GM12878 (cell line): Measurements from ENCODE around the gene TTC22. TPM values are rescaled to one million over a fixed set of nuclear protein-coding genes. Genes with fewer than 3 reads are reported as not detected.

Experiments used
- ATAC-seq: fragments of 200-7000 bp; cut with Tn5 transposase; 3 replicates; pipeline ENCODE4 v1.9.1; 2020; ENCODE audit warnings: mild to moderate bottlenecking, moderate library complexity
- BruUV-seq: library from RNA; stranded (reverse); fragments of 400-500 nt; replicated peaks from 2 replicates; lab custom pipeline; 2021; lab: Mats Ljungman, UMichigan
- CTCF ChIA-PET: fragments of 300-600 bp; sonication (Branson Sonifier 250); formaldehyde crosslinking; extraction: SDS; loops from one replicate; lab custom pipeline; 2021; ENCODE audit warnings: inconsistent platforms; lab: Yijun Ruan, JAX
- POLR2A ChIA-PET: fragments of 350-600 bp; formaldehyde crosslinking; extraction: SDS; loops from one replicate; lab custom pipeline; 2021; ENCODE audit warnings: inconsistent platforms; lab: Charles Lee
- RAD21 ChIA-PET: fragments of 300-600 bp; sonication (Branson Sonifier 250); formaldehyde crosslinking; loops from one replicate; lab custom pipeline; 2023; ENCODE audit warnings: antibody characterized with exemption; ENCODE audit not compliant: unreplicated experiment; lab: Charles Lee
- SMC1A ChIA-PET: fragments of 300-600 bp; sonication (Branson Sonifier 250); formaldehyde crosslinking; loops from one replicate; lab custom pipeline; 2023; ENCODE audit not compliant: unreplicated experiment, uncharacterized antibody; lab: Charles Lee
- DNase-seq: peaks from one replicate; pipeline ENCODE4 v3.0.0-alpha.2; 2011; ENCODE audit warnings: low read depth, low spot score
- FAIRE-seq: peaks from 3 replicates; lab custom pipeline; 2011; peaks lifted over from hg19 to GRCh38; lab: Jason Lieb, UNC
- H2AFZ ChIP-seq: 2 replicates; pipeline ENCODE4 v1.6.0; 2011; ENCODE audit warnings: low read depth, low read length, control low read depth; ENCODE audit not compliant: control insufficient read depth
- H3K27ac ChIP-seq: 2 replicates; pipeline ENCODE4 v1.5.1; 2011; ENCODE audit warnings: control low read depth; ENCODE audit not compliant: control insufficient read depth, insufficient read depth
- H3K27me3 ChIP-seq, 2 experiments: replicated peaks in 1 of 2; 2 replicates each; pipeline versions ENCODE4 v1.6.0 to v1.6.1; 2011; ENCODE audit warnings: low read length in 1 of 2; ENCODE audit not compliant: control insufficient read depth in 2 of 2, insufficient read depth in 2 of 2
- H3K36me3 ChIP-seq, 2 experiments: 2 replicates each; pipeline ENCODE4 v1.5.1; 2011; ENCODE audit warnings: low read length in 1 of 2; ENCODE audit not compliant: control insufficient read depth in 2 of 2, insufficient read depth in 2 of 2
- H3K4me1 ChIP-seq: 2 replicates; pipeline ENCODE4 v1.6.1; 2011; ENCODE audit warnings: mild to moderate bottlenecking, low read length, moderate library complexity, mixed read lengths; ENCODE audit not compliant: control insufficient read depth, insufficient read depth
- H3K4me2 ChIP-seq: 2 replicates; pipeline ENCODE4 v1.6.0; 2011; ENCODE audit warnings: control low read depth; ENCODE audit not compliant: control insufficient read depth, insufficient read depth
- H3K4me3 ChIP-seq: fragments of 200-600 bp; sonication (generic); 2 replicates; pipeline ENCODE4 v1.5.1; 2016
- H3K79me2 ChIP-seq: 2 replicates; pipeline ENCODE4 v1.6.0; 2011; ENCODE audit warnings: low read length; ENCODE audit not compliant: control insufficient read depth, insufficient read depth
- H3K9ac ChIP-seq: 2 replicates; pipeline ENCODE4 v1.8.0; 2011; ENCODE audit warnings: low read length, control low read depth, mixed read lengths; ENCODE audit not compliant: control insufficient read depth, insufficient read depth
- H3K9me3 ChIP-seq: replicated peaks from 3 replicates; pipeline ENCODE4 v1.5.1; 2011; ENCODE audit warnings: mild to moderate bottlenecking, low read length; ENCODE audit not compliant: control insufficient read depth, insufficient read depth
- H4K20me1 ChIP-seq: 2 replicates; pipeline ENCODE4 v1.6.0; 2011; ENCODE audit not compliant: control insufficient read depth, insufficient read depth
- CEBPB ChIP-seq, 2 experiments: fragments of 150-350 bp in 1 of 2; IDR thresholded peaks; 2 replicates each; pipeline ENCODE4 v1.6.1; 2012 to 2014; ENCODE audit warnings: low read depth in 2 of 2, low read length in 2 of 2, borderline replicate concordance in 1 of 2, inconsistent platforms in 1 of 2
- CREM ChIP-seq: IDR thresholded peaks from 2 replicates; pipeline ENCODE4 v1.6.1; 2014; ENCODE audit warnings: antibody characterized with exemption, low read depth
- E2F8 ChIP-seq: fragments of 450-650 bp; IDR thresholded peaks from 2 replicates; pipeline ENCODE4 v1.6.1; 2018; ENCODE audit warnings: mild to moderate bottlenecking, low read depth, moderate library complexity; ENCODE audit not compliant: partially characterized antibody
- EGR1 ChIP-seq, 2 experiments: IDR thresholded peaks; 1 replicate in 1 of 2; 2 replicates in 1 of 2; pipeline ENCODE4 v1.6.1; 2011 to 2012; ENCODE audit warnings: low read depth in 2 of 2, low read length in 2 of 2, borderline replicate concordance in 1 of 2, mild to moderate bottlenecking in 1 of 2, moderate library complexity in 1 of 2
- FOS ChIP-seq: IDR thresholded peaks from 3 replicates; pipeline ENCODE4 v1.6.1; 2011; ENCODE audit warnings: borderline replicate concordance; ENCODE audit not compliant: insufficient read length; ENCODE audit errors: extremely low read depth
- GATAD2B ChIP-seq: fragments of 450-650 bp; conservative IDR thresholded peaks from 2 replicates; pipeline ENCODE4 v1.6.1; 2017; ENCODE audit warnings: low read depth, mild to moderate bottlenecking, moderate library complexity
- HCFC1 ChIP-seq: fragments of 150-350 bp; IDR thresholded peaks from 2 replicates; pipeline ENCODE4 v1.6.1; 2014; ENCODE audit warnings: low read length
- HDAC6 ChIP-seq: fragments of 200-600 bp; sonication (generic); IDR thresholded peaks from one replicate; pipeline ENCODE4 v1.8.0; 2017; ENCODE audit warnings: antibody characterized with exemption; ENCODE audit not compliant: unreplicated experiment
- IRF5 ChIP-seq: fragments of 450-650 bp; IDR thresholded peaks from 2 replicates; pipeline ENCODE4 v1.6.1; 2017; ENCODE audit warnings: borderline replicate concordance
- KDM1A ChIP-seq: fragments of 200-600 bp; sonication (generic); IDR thresholded peaks from 2 replicates; pipeline ENCODE4 v1.6.1; 2016; ENCODE audit warnings: borderline replicate concordance
- MTA2 ChIP-seq: fragments of 450-650 bp; IDR thresholded peaks from 2 replicates; pipeline ENCODE4 v1.6.1; 2016; ENCODE audit warnings: low read depth, mild to moderate bottlenecking, moderate library complexity
- MTA3 ChIP-seq: IDR thresholded peaks from 2 replicates; pipeline ENCODE4 v1.6.1; 2012; ENCODE audit warnings: low read length, inconsistent platforms, borderline replicate concordance
- RELA ChIP-seq: fragments of 450-650 bp; IDR thresholded peaks from 2 replicates; pipeline ENCODE4 v1.8.0; 2014; ENCODE audit warnings: borderline replicate concordance; ENCODE audit not compliant: partially characterized antibody
- SPI1 ChIP-seq: IDR thresholded peaks from 2 replicates; pipeline ENCODE4 v1.6.1; 2011; ENCODE audit warnings: low read depth, mild to moderate bottlenecking, low read length, moderate library complexity, borderline replicate concordance; ENCODE audit not compliant: insufficient read depth
- SRF ChIP-seq, 2 experiments: IDR thresholded peaks; 2 replicates each; pipeline ENCODE4 v1.6.1; 2011; ENCODE audit warnings: low read depth in 2 of 2, low read length in 2 of 2, mild to moderate bottlenecking in 1 of 2, moderate library complexity in 1 of 2
- TAF1 ChIP-seq: IDR thresholded peaks from 2 replicates; pipeline ENCODE4 v1.6.1; 2011; ENCODE audit warnings: mild to moderate bottlenecking, low read depth, low read length, borderline replicate concordance
- USF2 ChIP-seq: IDR thresholded peaks from 2 replicates; pipeline ENCODE4 v1.6.1; 2011; ENCODE audit warnings: low read depth, low read length, improper control_type of control experiment, borderline replicate concordance
- ZSCAN29 ChIP-seq: fragments of 450-650 bp; IDR thresholded peaks from 2 replicates; pipeline ENCODE4 v1.6.1; 2017; ENCODE audit warnings: mild to moderate bottlenecking, moderate library complexity
- WGBS: methylation state at CpG from one replicate; pipeline ENCODE4 v1.1.6; 2016; ENCODE audit warnings: low lambda C conversion rate; ENCODE audit not compliant: insufficient replicate concordance, insufficient coverage; ENCODE audit errors: missing lambda C conversion rate; 5-methylcytosine and 5-hydroxymethylcytosine counted together
- in situ Hi-C: fragments of 300-500 bp; cut with MboI; formaldehyde crosslinking; loops from 9 replicates; pipeline ENCODE4 v1.14.3; 2018; ENCODE audit warnings: mixed read lengths
- intact Hi-C: fragments of 100-400 bp; cut with micrococcal nuclease; formaldehyde crosslinking; loops from one replicate; pipeline ENCODE4 v1.14.2; 2022; ENCODE audit not compliant: unreplicated experiment
- polyA plus RNA-seq, 11 experiments: library from polyadenylated mRNA; depleted of rRNA in 4 of 11; unstranded in 6 of 11; stranded (reverse) in 5 of 11; fragments of >200 nt; fragmentation: Nextera tagmentation in 4 of 11; fragmentation: Illumina TruSeq in 1 of 11; extraction: Ambion mirVana in 4 of 11; extraction: Trizol in 1 of 11; gene quantifications; 1 replicate in 1 of 11; 2 replicates in 10 of 11; pipeline versions ENCODE4 v1.2.1 to v1.2.3, GENCODE V29; 2011 to 2016; ENCODE audit warnings: inconsistent platforms in 2 of 11, missing spikeins in 2 of 11, low read depth in 1 of 11
- total RNA-seq, 4 experiments: library from RNA; depleted of rRNA in 3 of 4; stranded (reverse); fragments of >200 nt in 3 of 4; fragmentation: Illumina TruSeq in 1 of 4; extraction: Trizol in 1 of 4; gene quantifications; 2 replicates each; pipeline versions ENCODE4 v1.2.1 to v1.2.3, GENCODE V29; 2013 to 2021
- TF ChIP-seq, protein P1 (sequence below): fragments of 450-650 bp; conservative IDR thresholded peaks from 2 replicates; pipeline ENCODE4 v1.6.1; 2017; ENCODE audit warnings: mild to moderate bottlenecking, moderate library complexity

TTC22 gene
- total and polyA plus RNA-seq, 10 of the 15 experiments (the other 5 are each of a cell fraction or from before 2014, with no cell fraction given) = 0.64 to 5.1 (median 1.9) TPM

GRCh38 chr1:54835970-54836369, 34.8 kb upstream of the TTC22 start:
- POLR2A ChIA-PET = no interaction called here
- no peak for TF ChIP-seq GATAD2B
- TF ChIP-seq ZSCAN29 = no peak
- TF ChIP-seq CREM = no peak
- no peak for TF ChIP-seq FOS
- no peak for TF ChIP-seq E2F8
- no peak for TF ChIP-seq SRF (IDR thresholded peaks at IDR 0.05; ENCODE audit: low read depth in 2 of 2, low read length in 2 of 2)
- no peak for TF ChIP-seq SPI1
- TF ChIP-seq MTA3 = no peak
- TF ChIP-seq RELA = no peak
- TF ChIP-seq USF2 = no peak
- TF ChIP-seq, protein P1, sequence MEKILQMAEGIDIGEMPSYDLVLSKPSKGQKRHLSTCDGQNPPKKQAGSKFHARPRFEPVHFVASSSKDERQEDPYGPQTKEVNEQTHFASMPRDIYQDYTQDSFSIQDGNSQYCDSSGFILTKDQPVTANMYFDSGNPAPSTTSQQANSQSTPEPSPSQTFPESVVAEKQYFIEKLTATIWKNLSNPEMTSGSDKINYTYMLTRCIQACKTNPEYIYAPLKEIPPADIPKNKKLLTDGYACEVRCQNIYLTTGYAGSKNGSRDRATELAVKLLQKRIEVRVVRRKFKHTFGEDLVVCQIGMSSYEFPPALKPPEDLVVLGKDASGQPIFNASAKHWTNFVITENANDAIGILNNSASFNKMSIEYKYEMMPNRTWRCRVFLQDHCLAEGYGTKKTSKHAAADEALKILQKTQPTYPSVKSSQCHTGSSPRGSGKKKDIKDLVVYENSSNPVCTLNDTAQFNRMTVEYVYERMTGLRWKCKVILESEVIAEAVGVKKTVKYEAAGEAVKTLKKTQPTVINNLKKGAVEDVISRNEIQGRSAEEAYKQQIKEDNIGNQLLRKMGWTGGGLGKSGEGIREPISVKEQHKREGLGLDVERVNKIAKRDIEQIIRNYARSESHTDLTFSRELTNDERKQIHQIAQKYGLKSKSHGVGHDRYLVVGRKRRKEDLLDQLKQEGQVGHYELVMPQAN = no peak
- no peak for TF ChIP-seq CEBPB (IDR thresholded peaks at IDR 0.05; ENCODE audit: borderline replicate concordance in 1 of 2, low read depth in 2 of 2, low read length in 2 of 2)
- TF ChIP-seq MTA2 = no peak
- TF ChIP-seq HDAC6 = no peak
- no peak for TF ChIP-seq KDM1A
- TF ChIP-seq EGR1 (IDR thresholded peaks at IDR 0.05; ENCODE audit: borderline replicate concordance in 1 of 2, low read depth in 2 of 2, low read length in 2 of 2) = no peak
- no peak for TF ChIP-seq IRF5
- no peak for TF ChIP-seq TAF1
- no peak for TF ChIP-seq HCFC1

More at GRCh38 chr1:54835970-54836369, 34.8 kb upstream of the TTC22 start:
- no peaks in the 10 kb centered on the region for H3K4me1 ChIP-seq
- ChIA-PET SMC1A (no interaction called here), CTCF (no interaction called here), RAD21 (no interaction called here)
- WGBS = 10% methylated on average over 2 of the region's 5 CpGs
- H3K4me3 ChIP-seq = no peak overlapping the region
- H3K9ac ChIP-seq = no peak overlapping the region
- FAIRE-seq = no peak
- in situ Hi-C loops = no loop called here
- H3K36me3 ChIP-seq = no peaks in the 10 kb centered on the region
- no TSS peak for BruUV-seq
- no peak overlapping the region for H3K4me2 ChIP-seq
- no peak for ATAC-seq
- H3K27me3 ChIP-seq = no peaks in the 10 kb centered on the region
- no peaks in the 10 kb centered on the region for H3K79me2 ChIP-seq
- intact Hi-C loops = no loop called here
- no peak overlapping the region for H3K27ac ChIP-seq
- H2AFZ ChIP-seq = no peak overlapping the region
- H4K20me1 ChIP-seq = no peaks in the 10 kb centered on the region
- H3K9me3 ChIP-seq = no peaks in the 10 kb centered on the region; the same call in 2 of the 3 replicates
- no peak for DNase-seq
